Dermis blood vessel endothelial cell (primary cell): Measurements from ENCODE around the gene PPDPF. TPM values are rescaled to one million over a fixed set of nuclear protein-coding genes. Genes with fewer than 3 reads are reported as not detected.

Experiments used
- DNase-seq: peaks from one replicate; pipeline ENCODE4 v3.0.0; 2010
- total RNA-seq: library from RNA; depleted of rRNA; stranded (reverse); fragments of >200 nt; gene quantifications from 2 replicates; pipeline ENCODE4 v1.2.3, GENCODE V29; 2014

The PPDPF gene
- total RNA-seq, 1 donor from 2014 or later, result 19.9 TPM

- DNase-seq, result no peak
Measured at GRCh38 chr20:63539092-63539430, 18.5 kb downstream of the PPDPF start.

GRCh38 chr20:63539441-63540370, 19.1 kb downstream of the PPDPF start:
- DNase-seq, result no peak

- no peak for DNase-seq
Measured at GRCh38 chr20:63540417-63541186, 20.0 kb downstream of the PPDPF start.

- DNase-seq, result no peak
Measured at GRCh38 chr20:63541371-63541770, 20.8 kb downstream of the PPDPF start.

- DNase-seq, result no peak
Measured at GRCh38 chr20:63542031-63542559, 21.5 kb downstream of the PPDPF start.

- no peak for DNase-seq
Measured at GRCh38 chr20:63542696-63543095, 22.1 kb downstream of the PPDPF start.

GRCh38 chr20:63543131-63543530, 22.6 kb downstream of the PPDPF start:
- no peak for DNase-seq

GRCh38 chr20:63543733-63544132, 23.2 kb downstream of the PPDPF start:
- no peak for DNase-seq

GRCh38 chr20:63544241-63544957, 23.8 kb downstream of the PPDPF start:
- no peak for DNase-seq

- DNase-seq, result no peak
Measured at GRCh38 chr20:63544958-63545516, 24.5 kb downstream of the PPDPF start.

- no peak for DNase-seq
Measured at GRCh38 chr20:63545814-63546213, 25.2 kb downstream of the PPDPF start.

- DNase-seq, result no peak
Measured at GRCh38 chr20:63546256-63546955, 25.8 kb downstream of the PPDPF start.

- no peak for DNase-seq
Measured at GRCh38 chr20:63546956-63547724, 26.6 kb downstream of the PPDPF start.

- no peak for DNase-seq
Measured at GRCh38 chr20:63547725-63548480, 27.3 kb downstream of the PPDPF start, which contains the start of gene SRMS. TSS of gene SRMS (minus strand) at chr20:63547749. CDS start at chr20:63547463, 286 bp downstream.

GRCh38 chr20:63548542-63548941, 28.0 kb downstream of the PPDPF start:
- DNase-seq, result no peak

- no peak for DNase-seq
Measured at GRCh38 chr20:63549019-63549418, 28.5 kb downstream of the PPDPF start.

- no peak for DNase-seq
Measured at GRCh38 chr20:63549679-63550282, 29.2 kb downstream of the PPDPF start.

- DNase-seq, result no peak
Measured at GRCh38 chr20:63551068-63551467, 30.5 kb downstream of the PPDPF start.

GRCh38 chr20:63552481-63553249, 32.1 kb downstream of the PPDPF start:
- DNase-seq, result no peak
